Measurements from ENCODE around the gene RADX. TPM values are rescaled to one million over a fixed set of nuclear protein-coding genes. Genes with fewer than 3 reads are reported as not detected.

The RADX gene

DNA sequence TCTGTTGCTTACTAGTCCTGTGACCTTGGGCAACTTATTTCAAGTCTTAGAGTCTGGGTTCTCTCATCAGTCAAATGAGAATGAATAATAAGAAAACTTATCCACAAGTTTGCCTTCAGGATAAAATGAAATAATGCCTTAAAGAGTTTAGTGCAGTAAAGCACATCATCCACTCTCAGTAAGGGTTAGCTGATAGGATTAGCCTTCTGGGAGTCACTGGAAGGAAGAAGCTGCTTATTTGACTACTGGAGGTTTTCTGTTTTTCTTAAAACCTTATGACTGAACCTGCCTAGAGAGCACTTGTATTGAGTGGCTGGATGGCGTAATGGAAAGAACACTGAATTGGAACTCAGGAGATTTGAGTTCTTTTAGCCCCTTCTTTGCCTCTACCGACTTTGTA is 116.6 kb downstream of the RADX start:
- peaks cover 5% of the 10 kb centered on the region for H3K27me3 ChIP-seq (ENCODE audit: insufficient read depth, poor library complexity, severe bottlenecking)
- DNase-seq (ENCODE audit: low read depth in 1 of 2, low spot score in 1 of 2), result no peak
- TF ChIP-seq SPI1 (IDR thresholded peaks at IDR 0.05; ENCODE audit: borderline replicate concordance, low read depth) (no peak), POLR2AphosphoS5 (IDR thresholded peaks at IDR 0.05; ENCODE audit: low read depth) (no peak), GABPA (IDR thresholded peaks at IDR 0.05; ENCODE audit: low read depth) (no peak)
- TF ChIP-seq, protein P1, sequence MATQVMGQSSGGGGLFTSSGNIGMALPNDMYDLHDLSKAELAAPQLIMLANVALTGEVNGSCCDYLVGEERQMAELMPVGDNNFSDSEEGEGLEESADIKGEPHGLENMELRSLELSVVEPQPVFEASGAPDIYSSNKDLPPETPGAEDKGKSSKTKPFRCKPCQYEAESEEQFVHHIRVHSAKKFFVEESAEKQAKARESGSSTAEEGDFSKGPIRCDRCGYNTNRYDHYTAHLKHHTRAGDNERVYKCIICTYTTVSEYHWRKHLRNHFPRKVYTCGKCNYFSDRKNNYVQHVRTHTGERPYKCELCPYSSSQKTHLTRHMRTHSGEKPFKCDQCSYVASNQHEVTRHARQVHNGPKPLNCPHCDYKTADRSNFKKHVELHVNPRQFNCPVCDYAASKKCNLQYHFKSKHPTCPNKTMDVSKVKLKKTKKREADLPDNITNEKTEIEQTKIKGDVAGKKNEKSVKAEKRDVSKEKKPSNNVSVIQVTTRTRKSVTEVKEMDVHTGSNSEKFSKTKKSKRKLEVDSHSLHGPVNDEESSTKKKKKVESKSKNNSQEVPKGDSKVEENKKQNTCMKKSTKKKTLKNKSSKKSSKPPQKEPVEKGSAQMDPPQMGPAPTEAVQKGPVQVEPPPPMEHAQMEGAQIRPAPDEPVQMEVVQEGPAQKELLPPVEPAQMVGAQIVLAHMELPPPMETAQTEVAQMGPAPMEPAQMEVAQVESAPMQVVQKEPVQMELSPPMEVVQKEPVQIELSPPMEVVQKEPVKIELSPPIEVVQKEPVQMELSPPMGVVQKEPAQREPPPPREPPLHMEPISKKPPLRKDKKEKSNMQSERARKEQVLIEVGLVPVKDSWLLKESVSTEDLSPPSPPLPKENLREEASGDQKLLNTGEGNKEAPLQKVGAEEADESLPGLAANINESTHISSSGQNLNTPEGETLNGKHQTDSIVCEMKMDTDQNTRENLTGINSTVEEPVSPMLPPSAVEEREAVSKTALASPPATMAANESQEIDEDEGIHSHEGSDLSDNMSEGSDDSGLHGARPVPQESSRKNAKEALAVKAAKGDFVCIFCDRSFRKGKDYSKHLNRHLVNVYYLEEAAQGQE (IDR thresholded peaks at IDR 0.05; ENCODE audit: insufficient replicate concordance, low read depth), result no peak
- TF ChIP-seq, protein P2, sequence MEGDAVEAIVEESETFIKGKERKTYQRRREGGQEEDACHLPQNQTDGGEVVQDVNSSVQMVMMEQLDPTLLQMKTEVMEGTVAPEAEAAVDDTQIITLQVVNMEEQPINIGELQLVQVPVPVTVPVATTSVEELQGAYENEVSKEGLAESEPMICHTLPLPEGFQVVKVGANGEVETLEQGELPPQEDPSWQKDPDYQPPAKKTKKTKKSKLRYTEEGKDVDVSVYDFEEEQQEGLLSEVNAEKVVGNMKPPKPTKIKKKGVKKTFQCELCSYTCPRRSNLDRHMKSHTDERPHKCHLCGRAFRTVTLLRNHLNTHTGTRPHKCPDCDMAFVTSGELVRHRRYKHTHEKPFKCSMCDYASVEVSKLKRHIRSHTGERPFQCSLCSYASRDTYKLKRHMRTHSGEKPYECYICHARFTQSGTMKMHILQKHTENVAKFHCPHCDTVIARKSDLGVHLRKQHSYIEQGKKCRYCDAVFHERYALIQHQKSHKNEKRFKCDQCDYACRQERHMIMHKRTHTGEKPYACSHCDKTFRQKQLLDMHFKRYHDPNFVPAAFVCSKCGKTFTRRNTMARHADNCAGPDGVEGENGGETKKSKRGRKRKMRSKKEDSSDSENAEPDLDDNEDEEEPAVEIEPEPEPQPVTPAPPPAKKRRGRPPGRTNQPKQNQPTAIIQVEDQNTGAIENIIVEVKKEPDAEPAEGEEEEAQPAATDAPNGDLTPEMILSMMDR (IDR thresholded peaks at IDR 0.05; ENCODE audit: insufficient read depth, low read length), result no peak
- no peak overlapping the region for H3K27ac ChIP-seq (replicated peaks)
- H3K4me3 ChIP-seq (replicated peaks; ENCODE audit: insufficient read depth, low read length), result no peak overlapping the region

Small RNA genes lying within 50 kb of the gene (microRNA-seq; reads per million reads assigned to microRNA genes)
- gene MIR548AN, result not detected
